ENCODE measurements around the gene GNB3. TPM values are rescaled to one million over a fixed set of nuclear protein-coding genes. Genes with fewer than 3 reads are reported as not detected.
A peak's percentile ranks its signal among the peaks of the same experiment; 100 is the strongest.

Gene GNB3
- total and polyA plus RNA-seq, 2 of the 4 experiments (the other 2 are of a cell fraction): 0.72 to 20.5 TPM

DNA sequence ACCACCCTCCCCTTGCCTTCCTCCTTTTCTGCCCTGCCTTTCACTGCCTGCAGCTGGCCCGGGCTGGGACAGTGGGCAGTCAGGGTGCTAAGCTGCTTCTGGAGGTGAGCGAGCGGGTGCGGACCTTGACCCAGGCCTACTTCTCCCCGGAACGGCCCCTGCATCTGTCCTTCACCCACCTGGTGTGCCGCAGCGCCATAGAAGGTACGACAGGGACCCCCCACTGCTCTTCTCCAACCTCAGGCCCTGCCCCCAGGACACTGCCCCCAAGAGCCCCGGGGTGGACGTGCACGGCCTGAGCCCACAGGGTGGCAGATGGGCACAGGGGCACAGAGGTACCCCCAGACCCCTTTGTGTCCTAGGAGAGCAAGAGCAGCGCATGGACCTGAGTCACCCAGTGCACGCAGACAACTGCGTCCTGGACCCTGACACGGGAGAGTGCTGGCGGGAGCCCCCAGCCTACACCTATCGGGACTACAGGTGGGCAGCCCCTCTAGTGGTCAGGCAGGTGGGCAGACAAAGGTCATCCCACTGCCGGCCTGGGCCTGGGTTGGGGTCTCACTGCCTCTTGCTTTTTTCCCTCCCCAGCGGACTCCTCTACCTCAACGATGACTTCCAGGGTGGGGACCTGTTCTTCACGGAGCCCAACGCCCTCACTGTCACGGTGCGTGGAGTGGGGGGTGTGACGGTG, 3.2 kb upstream of the GNB3 start:
- H4K8ac ChIP-seq (ENCODE audit: low read depth in 2 of 2, low read length in 2 of 2): no peak overlapping the region
- POLR2A ChIA-PET (ENCODE audit: unreplicated experiment): no interaction called here
- H3K4ac ChIP-seq (ENCODE audit: low read depth, low read length): no peak overlapping the region
- no peaks in the 10 kb centered on the region for H3K4me1 ChIP-seq (ENCODE audit: control insufficient read depth, insufficient read depth, low read length)
- H3K18ac ChIP-seq (ENCODE audit: low read depth, low read length): no peak overlapping the region
- no peak overlapping the region for H4K5ac ChIP-seq (ENCODE audit: low read depth, low read length)
- TF ChIP-seq, protein P1, sequence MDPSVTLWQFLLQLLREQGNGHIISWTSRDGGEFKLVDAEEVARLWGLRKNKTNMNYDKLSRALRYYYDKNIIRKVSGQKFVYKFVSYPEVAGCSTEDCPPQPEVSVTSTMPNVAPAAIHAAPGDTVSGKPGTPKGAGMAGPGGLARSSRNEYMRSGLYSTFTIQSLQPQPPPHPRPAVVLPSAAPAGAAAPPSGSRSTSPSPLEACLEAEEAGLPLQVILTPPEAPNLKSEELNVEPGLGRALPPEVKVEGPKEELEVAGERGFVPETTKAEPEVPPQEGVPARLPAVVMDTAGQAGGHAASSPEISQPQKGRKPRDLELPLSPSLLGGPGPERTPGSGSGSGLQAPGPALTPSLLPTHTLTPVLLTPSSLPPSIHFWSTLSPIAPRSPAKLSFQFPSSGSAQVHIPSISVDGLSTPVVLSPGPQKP (IDR thresholded peaks at IDR 0.05; ENCODE audit: borderline replicate concordance, low read depth, low read length): no peak
- TF ChIP-seq CEBPB (IDR thresholded peaks at IDR 0.05; ENCODE audit: low read depth, low read length): no peak
- TF ChIP-seq, protein P2, sequence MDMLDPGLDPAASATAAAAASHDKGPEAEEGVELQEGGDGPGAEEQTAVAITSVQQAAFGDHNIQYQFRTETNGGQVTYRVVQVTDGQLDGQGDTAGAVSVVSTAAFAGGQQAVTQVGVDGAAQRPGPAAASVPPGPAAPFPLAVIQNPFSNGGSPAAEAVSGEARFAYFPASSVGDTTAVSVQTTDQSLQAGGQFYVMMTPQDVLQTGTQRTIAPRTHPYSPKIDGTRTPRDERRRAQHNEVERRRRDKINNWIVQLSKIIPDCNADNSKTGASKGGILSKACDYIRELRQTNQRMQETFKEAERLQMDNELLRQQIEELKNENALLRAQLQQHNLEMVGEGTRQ (IDR thresholded peaks at IDR 0.05; ENCODE audit: low read depth, low read length): no peak
- TF ChIP-seq SMC3 (IDR thresholded peaks at IDR 0.05; ENCODE audit: low read depth, low read length): no peak
- no peak for TF ChIP-seq POLR2A (IDR thresholded peaks at IDR 0.05; ENCODE audit: low read depth, low read length)
- TF ChIP-seq BHLHE40 (IDR thresholded peaks at IDR 0.05; ENCODE audit: low read depth, low read length): no peak
- no peak for TF ChIP-seq RAD21 (IDR thresholded peaks at IDR 0.05; ENCODE audit: low read length)
- TF ChIP-seq, protein P3, sequence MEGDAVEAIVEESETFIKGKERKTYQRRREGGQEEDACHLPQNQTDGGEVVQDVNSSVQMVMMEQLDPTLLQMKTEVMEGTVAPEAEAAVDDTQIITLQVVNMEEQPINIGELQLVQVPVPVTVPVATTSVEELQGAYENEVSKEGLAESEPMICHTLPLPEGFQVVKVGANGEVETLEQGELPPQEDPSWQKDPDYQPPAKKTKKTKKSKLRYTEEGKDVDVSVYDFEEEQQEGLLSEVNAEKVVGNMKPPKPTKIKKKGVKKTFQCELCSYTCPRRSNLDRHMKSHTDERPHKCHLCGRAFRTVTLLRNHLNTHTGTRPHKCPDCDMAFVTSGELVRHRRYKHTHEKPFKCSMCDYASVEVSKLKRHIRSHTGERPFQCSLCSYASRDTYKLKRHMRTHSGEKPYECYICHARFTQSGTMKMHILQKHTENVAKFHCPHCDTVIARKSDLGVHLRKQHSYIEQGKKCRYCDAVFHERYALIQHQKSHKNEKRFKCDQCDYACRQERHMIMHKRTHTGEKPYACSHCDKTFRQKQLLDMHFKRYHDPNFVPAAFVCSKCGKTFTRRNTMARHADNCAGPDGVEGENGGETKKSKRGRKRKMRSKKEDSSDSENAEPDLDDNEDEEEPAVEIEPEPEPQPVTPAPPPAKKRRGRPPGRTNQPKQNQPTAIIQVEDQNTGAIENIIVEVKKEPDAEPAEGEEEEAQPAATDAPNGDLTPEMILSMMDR (conservative IDR thresholded peaks at IDR 0.05; ENCODE audit: low read depth, low read length): no peak
- TF ChIP-seq NFE2L2 (IDR thresholded peaks at IDR 0.05; ENCODE audit: low read depth, low read length): no peak
- no peak for TF ChIP-seq MAFK (IDR thresholded peaks at IDR 0.05; ENCODE audit: low read depth, low read length)
- TF ChIP-seq RFX5 (IDR thresholded peaks at IDR 0.05; ENCODE audit: low read depth, low read length): no peak
- no peak for TF ChIP-seq RCOR1 (IDR thresholded peaks at IDR 0.05; ENCODE audit: insufficient replicate concordance, low read length)
- TF ChIP-seq MXI1 (IDR thresholded peaks at IDR 0.05; ENCODE audit: borderline replicate concordance, low read depth, low read length): no peak
- no peak for TF ChIP-seq MAZ (IDR thresholded peaks at IDR 0.05; ENCODE audit: borderline replicate concordance, low read depth, low read length)
- H2AFZ ChIP-seq (replicated peaks; ENCODE audit: low read length, poor library complexity): peak overlapping the region; percentile 37
- H2BK120ac ChIP-seq (ENCODE audit: low read depth, low read length): no peak overlapping the region
- H3K79me1 ChIP-seq (ENCODE audit: low read depth in 1 of 2, low read length in 2 of 2): peaks cover 6 to 13% of the 10 kb centered on the region in 2 experiments; a peak in 3 of 4 replicates
- no peak overlapping the region for H3K56ac ChIP-seq (ENCODE audit: extremely low read depth, insufficient read depth, low read length)
- H3K4me3 ChIP-seq (ENCODE audit: insufficient read depth, low read depth, low read length): no peak overlapping the region
- DNase-seq (no peak), ATAC-seq (ENCODE audit: low read depth) (no peak)
- no peak overlapping the region for H3K23ac ChIP-seq (ENCODE audit: low read depth, low read length)
- peaks cover 3% of the 10 kb centered on the region for H4K20me1 ChIP-seq (ENCODE audit: insufficient read depth, low read length)
- H3K9me1 ChIP-seq (ENCODE audit: insufficient read depth, low read length): no peaks in the 10 kb centered on the region
- WGBS, 2 experiments (ENCODE audit: extremely low coverage in 2 of 2, insufficient read length in 1 of 2): 93% methylated on average over 16 of the region's 26 CpGs; no CpG with 5 or more reads in 1 of the 2 experiments
- H3K36me3 ChIP-seq (ENCODE audit: control insufficient read depth, insufficient read depth, low read length): peaks cover 61% of the 10 kb centered on the region
- H2BK20ac ChIP-seq (ENCODE audit: low read depth, low read length): no peak overlapping the region
- intact Hi-C loops (cut with micrococcal nuclease): no loop called here
- H2BK15ac ChIP-seq (ENCODE audit: low read depth, low read length): no peak overlapping the region
- H3K9ac ChIP-seq (ENCODE audit: low read depth, low read length): no peak overlapping the region
- H2BK5ac ChIP-seq (ENCODE audit: low read depth, low read length, poor library complexity, severe bottlenecking): no peak overlapping the region
- H3K14ac ChIP-seq (replicated peaks; ENCODE audit: low read depth, low read length): no peak overlapping the region
- no TSS peak for BruUV-seq (replicated peaks)
- no peaks in the 10 kb centered on the region for H3K9me3 ChIP-seq (ENCODE audit: control insufficient read depth, insufficient read depth, low read length)
- H2AK5ac ChIP-seq (ENCODE audit: low read depth, low read length): no peak overlapping the region
- H4K91ac ChIP-seq (ENCODE audit: insufficient read depth, low read depth, low read length): no peak overlapping the region
- H3K4me2 ChIP-seq (ENCODE audit: low read depth, low read length): no peak overlapping the region
- H3K27me3 ChIP-seq (ENCODE audit: control insufficient read depth, insufficient read depth, low read length): no peaks in the 10 kb centered on the region
- dilution Hi-C loops (cut with HindIII; ENCODE audit: low sequenced_read_pairs, unreplicated experiment): no loop called here
- H2AK9ac ChIP-seq (replicated peaks; ENCODE audit: low read depth, low read length, poor library complexity): no peak overlapping the region
- no peak overlapping the region for H3K27ac ChIP-seq (ENCODE audit: insufficient read depth, low read length)
- in situ Hi-C loops (cut with MboI; ENCODE audit: low sequenced_read_pairs): no loop called here
- CTCF ChIA-PET: no interaction called here
